Activated T-helper 9 cell treated with anti-CD3 and anti-CD28 coated beads, Interleukin-2, amount 50 U/mL, for 16 hours (primary cell): Measurements from ENCODE around the gene KDM6B.

Experiments used
- DNase-seq: peaks from one replicate; pipeline ENCODE4 v3.0.0-alpha.2; 2020; ENCODE audit warnings: low read depth

Gene KDM6B

GRCh38 chr17:7823581-7824001 lies 10.4 kb upstream of the KDM6B start:
- no peak for DNase-seq

- no peak for DNase-seq
Measured at GRCh38 chr17:7824021-7824924, 9.7 kb upstream of the KDM6B start.

GRCh38 chr17:7825206-7825990 lies 8.6 kb upstream of the KDM6B start:
- no peak for DNase-seq

GRCh38 chr17:7830616-7831015 lies 3.4 kb upstream of the KDM6B start:
- DNase-seq = no peak

- DNase-seq = no peak
Measured at GRCh38 chr17:7831233-7831632, 2.8 kb upstream of the KDM6B start.

- no peak for DNase-seq
Measured at GRCh38 chr17:7832431-7832830, 1.6 kb upstream of the KDM6B start.

- DNase-seq = no peak
Measured at GRCh38 chr17:7833011-7833794, 814 bp upstream of the KDM6B start.

GRCh38 chr17:7834542-7834956 lies 532 bp downstream of the KDM6B start:
- DNase-seq = peak; percentile 46

- DNase-seq = peak; percentile 83
Measured at GRCh38 chr17:7834957-7835813, 1.2 kb downstream of the KDM6B start.

- no peak for DNase-seq
Measured at GRCh38 chr17:7835814-7836595, 2.0 kb downstream of the KDM6B start.

GRCh38 chr17:7836596-7837407 lies 2.8 kb downstream of the KDM6B start:
- peak; percentile 45 for DNase-seq

- DNase-seq = no peak
Measured at GRCh38 chr17:7837408-7838088, 3.5 kb downstream of the KDM6B start.

- no peak for DNase-seq
Measured at GRCh38 chr17:7838090-7839075, 4.4 kb downstream of the KDM6B start.

GRCh38 chr17:7839190-7839875 lies 5.3 kb downstream of the KDM6B start:
- DNase-seq = no peak

GRCh38 chr17:7839876-7840261 lies 5.9 kb downstream of the KDM6B start:
- DNase-seq = no peak

- DNase-seq = no peak
Measured at GRCh38 chr17:7840441-7840840, 6.4 kb downstream of the KDM6B start.

- DNase-seq = no peak
Measured at GRCh38 chr17:7840875-7841274, 6.9 kb downstream of the KDM6B start.
